HG03520 (cell line): ENCODE measurements around the gene HSPG2.

ENCODE experiments used
- ATAC-seq: cut with Tn5 transposase; IDR thresholded peaks from one replicate; pipeline ENCODE4 v1.9.1; 2021; ENCODE audit warnings: mild to moderate bottlenecking, moderate library complexity; ENCODE audit not compliant: unreplicated experiment

HSPG2 gene

DNA sequence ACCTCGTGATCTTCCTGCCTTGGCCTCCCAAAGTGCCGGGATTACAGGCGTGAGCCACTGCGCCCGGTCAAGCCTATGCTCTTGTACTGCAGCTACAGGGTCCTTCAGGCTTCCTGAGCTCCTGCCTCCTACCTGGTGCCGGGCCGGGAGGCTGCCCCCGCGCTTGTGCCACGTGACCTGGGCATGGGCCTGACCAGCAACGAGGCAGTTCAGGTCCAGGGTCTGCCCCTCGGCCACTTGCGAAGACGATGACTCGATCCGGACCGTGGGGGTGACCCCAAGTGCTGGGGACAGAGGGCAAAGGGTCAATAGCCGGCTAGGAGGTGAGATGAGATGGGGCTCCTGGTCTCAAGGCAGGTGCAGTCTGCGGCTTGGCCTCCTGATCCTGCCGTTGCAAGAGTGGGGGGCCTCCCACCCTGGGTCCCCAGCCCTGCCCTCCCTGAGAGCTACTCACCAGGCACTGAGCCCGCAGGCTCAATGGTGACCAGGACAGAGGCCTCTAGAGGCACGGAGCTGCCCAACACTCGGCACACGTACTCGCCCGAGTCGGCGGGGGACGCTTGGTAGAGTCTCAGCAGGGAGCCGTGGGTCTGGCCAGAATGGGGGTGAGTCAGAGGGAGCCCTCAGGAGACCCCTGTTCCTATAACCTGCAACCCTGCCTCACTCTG, 87.1 kb downstream of the HSPG2 start:
- ATAC-seq = no peak

DNA sequence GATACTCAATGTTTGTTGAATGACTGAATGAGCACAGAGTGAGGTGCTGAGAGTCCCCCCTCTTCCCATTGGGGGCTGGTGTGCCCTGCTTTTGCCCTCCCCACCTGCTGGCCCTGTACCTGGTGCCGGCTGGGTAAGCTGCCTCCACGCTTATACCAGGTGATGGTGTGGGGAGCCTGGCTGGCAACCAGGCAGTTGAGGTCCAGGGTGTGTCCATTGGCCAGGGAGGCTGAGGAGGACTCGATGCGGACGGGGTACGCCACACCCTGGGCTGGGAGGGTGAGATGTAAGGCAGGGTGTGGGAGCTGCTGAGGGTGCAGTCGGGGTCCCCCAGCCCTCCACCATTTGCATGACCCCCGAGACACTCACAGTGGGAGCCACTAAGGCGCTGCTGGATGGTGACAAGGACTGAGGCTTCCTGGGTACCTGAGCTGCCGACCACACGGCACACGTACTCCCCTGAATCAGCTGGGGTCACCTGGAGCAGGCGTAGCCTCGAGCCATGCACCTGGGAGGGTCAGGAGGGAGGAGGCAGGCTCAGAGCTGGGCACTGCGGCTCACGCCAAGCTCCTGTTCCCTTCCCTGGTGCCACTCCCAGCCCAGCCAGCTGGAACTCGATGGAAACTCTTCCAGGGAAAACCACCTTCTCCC, 88.5 kb downstream of the HSPG2 start:
- ATAC-seq = no peak

DNA sequence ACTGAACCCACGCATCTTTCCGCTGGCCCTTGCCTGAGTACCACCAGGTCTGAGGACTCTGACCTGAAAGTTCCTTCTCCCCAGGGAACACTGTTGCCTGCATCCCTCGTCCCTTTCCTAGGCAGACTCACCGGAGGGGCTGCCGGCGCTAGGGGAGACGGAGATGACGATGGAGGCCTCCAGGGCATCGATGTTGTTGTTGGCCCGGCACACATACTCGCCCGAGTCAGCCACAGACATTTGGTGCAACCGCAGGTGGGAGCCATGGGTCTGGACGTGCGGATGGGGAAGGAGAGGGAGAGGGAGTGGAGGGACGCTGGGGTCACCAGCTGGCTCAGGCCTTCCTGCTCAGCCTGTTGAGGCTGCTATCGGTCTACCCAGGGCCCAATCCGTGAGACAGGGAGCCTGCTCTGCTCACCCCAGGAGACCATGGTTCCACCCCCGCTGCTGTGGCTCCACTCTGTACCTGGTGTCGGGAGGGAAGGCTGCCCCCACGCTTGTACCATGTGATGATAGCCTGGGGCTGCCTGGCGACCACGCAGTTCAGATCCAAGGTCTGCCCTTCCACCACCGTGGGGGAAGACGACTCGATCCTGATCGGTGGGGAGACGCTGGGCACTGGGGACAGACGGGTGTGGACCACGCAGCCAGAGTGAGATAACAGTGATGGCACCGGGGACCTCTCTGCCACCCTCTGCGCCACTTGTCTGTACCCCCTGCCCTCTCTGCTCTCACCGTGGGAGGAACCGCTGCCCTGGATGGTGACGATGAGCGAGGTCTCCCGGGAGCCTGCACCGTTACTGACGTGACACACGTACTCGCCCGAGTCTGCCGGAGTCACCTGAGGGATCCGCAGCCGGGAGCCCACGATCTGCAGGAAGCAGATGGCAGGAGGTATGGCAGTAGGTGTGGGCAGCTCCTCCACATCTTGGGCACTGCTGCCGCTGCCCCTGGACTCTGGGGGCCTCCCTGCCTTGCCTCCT, 89.6 kb downstream of the HSPG2 start:
- no peak for ATAC-seq

DNA sequence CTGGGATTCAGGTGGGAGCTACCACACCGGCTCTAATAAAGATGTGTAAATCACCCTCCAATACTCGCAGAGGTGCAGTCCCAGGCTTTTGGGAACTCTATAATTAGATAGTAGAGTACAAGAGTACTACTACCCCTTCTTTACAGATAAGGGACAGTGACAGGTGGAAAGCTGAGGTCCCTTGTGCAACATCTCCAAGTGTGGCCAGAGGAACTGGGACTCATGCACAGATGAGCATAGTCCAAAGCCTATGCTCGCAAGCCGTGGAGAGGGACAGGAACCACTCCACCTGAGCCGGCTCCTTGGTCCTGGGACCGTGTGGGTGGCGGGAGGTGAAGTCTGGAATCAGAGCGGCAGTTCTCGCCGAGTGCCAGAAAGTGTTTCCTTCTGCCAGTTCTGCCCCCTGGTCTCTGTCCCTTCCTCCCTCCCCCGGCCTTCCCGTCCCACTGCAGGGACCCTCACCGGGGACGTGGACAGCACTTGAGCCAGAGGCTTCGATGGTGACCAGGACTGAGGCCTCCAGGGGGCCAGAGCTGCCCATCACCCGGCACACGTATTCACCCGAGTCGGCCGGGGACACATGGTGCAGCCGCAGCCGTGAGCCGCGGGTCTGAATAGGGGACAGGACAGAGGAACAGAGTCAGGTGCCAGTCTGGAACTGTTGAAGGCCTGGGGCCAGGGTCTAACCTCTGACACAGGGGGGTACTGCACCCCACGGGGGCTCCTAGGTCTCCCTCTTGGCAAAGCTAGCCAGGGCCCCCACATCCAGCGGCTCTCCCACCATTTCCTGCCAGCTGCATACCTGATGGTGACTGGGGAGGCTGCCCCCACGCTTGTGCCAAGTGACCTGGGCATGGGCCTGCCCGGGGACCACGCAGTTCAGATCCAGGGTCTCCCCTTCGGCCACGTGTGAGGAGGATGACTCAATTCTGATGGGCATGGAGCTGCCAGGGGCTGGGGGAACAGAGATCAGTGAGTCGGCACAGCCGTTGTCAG, 91.2 kb downstream of the HSPG2 start:
- ATAC-seq = no peak

DNA sequence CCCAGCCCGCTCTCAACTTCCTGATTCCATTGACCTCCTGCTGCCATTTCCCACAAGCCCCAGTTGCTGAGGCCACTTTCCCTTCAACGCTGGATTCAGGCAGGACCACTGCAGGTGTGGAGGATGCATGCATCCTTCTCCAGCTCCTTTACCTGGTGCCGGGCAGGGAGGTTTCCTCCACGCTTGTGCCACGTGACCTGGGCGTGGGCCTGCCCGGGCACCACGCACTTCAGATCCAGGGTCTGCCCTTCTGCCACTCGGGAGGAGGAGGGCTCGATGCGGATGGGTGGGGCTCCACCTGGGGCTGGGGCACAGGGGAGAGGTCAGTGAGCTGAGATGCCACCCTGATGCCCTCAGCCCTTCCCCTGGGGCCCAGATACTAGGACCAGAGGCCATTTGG, 93.1 kb downstream of the HSPG2 start:
- ATAC-seq = no peak

DNA sequence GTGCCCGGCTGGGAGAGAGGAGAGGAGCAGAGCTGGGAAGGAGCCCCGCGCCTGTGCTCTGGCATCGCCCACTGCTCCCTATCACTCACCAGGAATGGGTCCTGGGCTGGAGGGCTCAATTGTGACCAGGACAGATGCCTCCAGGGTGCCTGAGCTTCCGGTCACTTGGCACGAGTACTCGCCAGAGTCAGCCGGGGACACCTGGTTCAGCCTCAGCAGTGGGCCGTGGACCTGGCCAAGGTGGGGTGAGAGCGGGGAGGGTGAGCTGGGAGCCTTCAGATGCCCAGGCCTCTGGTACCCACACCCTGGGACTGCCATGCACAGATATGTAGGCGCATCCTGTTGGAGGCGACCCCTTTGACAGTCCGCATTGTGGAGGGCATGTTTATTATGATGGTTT, 93.9 kb downstream of the HSPG2 start:
- no peak for ATAC-seq

DNA sequence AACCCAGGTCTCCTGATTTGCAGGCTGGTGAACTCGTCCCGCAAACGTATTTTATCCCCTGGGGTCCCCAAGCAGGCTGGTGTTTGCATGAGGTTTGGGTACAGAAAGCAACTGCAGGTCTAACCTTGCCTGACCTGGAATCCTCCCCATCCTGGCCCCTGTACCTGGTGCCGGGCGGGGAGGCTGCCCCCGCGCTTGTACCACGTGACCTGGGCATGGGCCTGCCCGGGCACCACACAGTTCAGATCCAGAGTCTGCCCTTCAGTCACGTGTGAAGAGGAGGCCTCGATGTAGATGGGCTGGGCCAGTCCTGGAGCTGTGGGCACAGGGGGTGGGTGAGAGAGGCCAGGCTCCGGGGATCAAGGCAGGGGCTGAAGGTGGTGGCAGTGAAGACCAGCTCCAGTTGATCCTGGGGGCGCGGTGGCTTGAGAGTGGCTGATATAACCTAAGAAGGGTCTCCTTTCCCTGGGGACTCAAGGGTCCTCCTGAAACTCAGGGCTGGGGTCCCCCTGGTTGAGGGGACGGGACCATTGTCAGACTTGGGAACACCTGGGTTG, 94.4 kb downstream of the HSPG2 start:
- no peak for ATAC-seq

DNA sequence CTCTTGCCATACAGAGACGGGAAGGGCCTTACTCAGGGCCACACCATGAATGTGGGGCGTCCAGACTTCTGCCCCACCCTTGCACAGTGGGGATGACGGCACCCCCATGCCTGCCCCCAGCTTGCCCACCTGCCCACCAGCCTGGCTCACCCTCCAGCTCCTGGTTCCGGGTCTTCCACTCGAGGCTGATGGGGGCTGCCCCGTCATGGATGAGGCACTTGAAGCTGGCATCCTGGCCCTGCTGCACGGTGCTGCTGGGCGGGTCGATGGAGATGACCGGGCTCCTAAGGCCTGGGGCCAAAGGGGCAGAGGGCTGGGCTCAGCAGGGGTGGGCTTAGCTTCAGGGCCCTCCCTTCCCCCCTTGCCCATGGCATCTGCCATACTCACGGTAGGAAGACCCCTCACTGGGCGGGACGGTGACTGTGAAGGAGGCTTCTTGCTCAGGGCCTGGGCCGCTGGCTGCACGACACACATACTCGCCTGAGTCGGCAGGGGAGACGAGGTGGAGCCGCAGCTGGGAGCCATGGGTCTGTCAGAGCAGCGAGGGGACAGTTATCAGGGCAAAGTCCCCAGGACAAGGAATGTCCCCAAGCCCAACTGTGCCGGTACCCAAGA, 95.2 kb downstream of the HSPG2 start:
- ATAC-seq = no peak

DNA sequence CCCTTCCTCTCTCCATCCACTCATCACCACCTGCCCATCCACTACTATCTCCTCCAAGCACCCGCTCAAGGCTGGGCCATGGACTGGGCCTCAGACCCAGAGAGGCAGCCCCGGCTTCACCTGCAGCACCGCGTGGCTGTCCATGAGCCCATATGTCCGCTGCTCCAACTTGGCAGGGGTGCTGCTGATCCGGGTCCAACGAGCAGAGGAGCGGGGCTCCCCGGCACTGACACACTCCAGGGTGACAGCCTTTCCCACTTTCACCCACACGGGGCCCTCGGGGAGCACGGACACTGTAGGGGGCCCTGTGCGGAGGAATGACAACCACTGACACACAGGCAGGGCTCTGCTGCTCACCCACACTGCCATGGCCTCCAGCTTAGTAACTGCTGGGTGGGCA, 96.1 kb downstream of the HSPG2 start:
- ATAC-seq = no peak

DNA sequence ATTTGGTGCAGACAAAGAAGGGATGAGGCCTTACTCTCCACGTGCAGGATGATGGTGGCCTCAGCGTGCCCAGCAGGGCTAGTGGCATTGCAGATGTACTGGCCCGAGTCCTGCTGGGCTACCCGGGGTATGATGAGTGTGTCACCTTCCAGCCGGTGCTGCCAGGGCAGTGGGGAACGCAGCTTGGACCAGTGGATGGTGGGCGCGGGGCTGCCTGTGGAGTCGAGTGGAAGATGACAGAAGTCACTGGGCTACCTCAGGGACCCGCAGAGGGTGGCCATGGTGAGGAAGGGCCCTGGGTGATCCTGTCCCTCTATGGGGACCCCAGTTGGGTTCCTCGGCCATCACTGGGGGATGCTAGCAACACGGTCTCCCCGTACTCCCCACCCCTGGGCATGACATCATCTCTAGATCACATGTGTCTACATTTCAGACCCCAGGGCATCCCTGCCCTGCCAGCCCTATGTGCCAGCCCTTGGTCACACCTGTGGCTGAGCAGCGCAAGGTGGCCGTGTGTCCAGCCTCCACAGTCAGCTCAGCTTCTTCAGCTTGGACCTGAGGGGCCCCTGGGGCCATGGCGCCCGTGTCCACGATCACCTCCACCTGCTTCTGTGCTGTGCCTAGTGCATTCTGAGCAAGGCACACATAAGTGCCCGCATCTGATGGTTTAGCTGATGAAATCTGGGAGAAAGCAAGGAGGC, 97.6 kb downstream of the HSPG2 start:
- no peak for ATAC-seq

DNA sequence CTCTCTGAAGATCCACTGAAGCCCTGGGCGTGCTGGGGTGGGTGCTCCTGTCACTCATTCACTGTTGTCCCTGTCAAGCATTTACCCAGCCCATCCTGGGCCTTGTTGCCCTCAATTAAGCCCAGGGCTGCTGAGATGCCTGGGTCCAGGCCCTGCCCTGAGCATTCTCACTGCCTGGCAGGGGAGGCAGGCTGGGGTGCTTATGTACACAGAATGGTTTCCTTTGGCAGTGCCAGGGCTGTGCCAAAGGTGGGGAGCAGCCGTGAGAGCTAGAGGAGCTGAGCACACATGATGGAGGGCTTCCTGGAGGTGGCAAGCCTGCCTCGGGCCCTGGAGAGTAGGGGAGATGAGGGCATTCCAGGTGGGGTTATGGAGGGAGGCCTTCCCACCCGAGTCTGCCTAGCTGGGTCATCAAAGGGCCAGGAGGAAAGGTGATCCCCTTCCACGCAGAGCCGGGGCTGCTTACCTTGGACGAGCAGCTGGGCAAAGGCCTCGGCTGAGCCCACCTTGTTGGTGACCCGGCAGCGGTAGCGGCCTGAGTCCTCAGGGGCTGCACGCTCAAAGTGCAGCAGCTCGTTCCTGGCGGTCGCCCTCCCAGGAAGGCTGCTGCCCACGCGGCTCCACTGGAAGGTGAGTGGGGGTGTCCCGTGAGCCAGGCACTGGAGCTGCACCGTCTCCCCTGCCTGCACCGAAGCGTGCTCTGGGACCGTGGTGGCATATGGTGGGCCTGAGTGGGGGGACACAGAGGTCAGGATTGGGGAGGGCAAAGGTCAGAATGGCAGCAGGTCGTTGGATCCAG, 98.6 kb downstream of the HSPG2 start:
- ATAC-seq = no peak

DNA sequence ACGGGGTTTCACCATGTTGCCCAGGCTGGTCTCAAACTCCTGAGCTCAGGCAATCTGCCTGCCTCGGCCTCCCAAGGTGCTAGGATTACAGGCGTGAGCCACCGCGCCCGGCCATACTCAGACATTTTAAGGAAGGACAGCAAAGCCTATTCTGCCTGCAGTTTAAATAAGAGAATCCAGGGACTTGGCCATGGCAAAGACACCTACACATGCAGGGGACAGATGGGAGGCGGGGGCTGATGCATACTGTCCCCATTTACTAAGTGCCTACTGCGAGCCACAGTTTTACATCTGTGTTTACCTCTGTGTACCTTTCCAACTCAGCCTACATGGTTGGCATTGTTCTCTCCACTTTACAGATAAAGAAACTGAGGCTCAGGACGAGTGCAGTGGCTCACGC, 99.6 kb downstream of the HSPG2 start:
- ATAC-seq = no peak

DNA sequence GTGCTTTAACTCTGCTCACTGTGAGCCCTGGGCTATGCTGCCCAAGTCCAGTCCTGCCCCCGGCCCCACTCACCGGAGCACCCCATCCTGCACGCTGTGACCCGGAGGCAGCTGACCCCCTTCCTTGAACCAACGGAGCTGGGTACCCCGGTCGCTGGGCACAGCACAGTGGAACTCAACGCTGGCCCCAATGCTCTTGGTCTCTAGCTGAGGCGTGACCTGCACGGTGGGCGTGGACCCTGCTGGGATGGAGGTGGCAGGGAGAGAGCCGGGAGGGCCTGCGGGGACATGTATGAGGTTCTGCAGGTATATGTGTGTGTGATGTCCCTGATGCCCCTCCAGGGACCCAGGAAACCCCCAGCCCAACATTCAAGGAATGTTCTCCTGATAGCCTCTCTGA, 100.4 kb downstream of the HSPG2 start:
- ATAC-seq = no peak

DNA sequence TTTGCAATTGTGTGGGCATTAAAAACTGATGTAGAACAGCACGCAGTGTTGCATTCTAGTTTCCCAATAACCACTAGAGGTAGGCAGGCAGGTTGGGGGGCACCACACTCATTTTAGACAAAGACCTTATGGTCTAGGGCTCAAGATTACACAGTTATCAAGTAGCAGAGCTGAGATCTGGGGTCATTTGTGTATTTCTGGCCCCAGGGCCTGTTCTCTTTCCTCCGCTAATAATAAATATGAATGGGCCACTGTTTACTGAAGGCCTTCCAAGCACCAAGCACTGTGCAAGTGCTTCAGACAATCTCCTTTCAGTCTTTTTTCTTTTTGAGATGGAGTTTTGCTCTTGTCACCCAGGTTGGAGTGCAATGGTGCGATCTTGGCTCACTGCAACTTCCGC, 101.1 kb downstream of the HSPG2 start:
- no peak for ATAC-seq

DNA sequence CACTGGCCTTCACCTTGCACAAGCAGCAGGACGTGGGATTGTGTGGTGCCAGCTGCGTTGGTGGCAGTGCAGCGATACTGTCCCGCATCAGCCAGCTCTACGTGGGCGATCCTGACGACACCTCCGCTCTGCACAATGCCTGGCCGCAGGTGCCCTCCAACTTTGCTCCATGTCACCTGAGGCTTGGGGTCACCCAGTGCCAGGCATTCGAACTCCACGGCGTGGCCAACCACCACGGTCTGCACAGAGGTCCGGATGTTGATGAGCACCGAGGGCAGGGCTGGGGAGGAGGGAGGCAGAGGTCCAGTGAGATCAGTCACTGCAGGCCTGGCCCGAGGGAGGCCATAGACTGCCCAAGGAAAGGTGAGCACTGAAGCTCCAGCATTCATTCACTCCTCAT, 102.4 kb downstream of the HSPG2 start:
- ATAC-seq = no peak

DNA sequence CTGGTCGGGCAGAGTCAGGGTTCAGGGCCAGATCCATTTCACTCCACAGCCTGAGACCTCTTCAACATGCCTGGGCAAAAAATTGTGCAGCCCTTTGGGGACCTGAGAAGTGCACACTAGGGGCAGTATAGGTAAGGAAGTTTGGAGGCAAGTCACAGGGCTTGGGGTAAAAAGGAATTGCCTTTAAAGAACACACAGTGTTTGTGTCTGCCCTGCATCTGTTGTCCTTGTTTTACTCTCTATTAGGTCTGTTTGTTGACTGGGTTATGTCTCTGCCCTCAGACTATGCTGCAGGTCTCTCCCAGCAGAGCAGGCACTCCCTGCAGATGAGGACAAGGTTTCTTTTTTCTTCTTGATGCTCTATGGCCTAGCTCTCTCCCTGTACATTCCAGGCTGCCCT, 103.0 kb downstream of the HSPG2 start:
- no peak for ATAC-seq

DNA sequence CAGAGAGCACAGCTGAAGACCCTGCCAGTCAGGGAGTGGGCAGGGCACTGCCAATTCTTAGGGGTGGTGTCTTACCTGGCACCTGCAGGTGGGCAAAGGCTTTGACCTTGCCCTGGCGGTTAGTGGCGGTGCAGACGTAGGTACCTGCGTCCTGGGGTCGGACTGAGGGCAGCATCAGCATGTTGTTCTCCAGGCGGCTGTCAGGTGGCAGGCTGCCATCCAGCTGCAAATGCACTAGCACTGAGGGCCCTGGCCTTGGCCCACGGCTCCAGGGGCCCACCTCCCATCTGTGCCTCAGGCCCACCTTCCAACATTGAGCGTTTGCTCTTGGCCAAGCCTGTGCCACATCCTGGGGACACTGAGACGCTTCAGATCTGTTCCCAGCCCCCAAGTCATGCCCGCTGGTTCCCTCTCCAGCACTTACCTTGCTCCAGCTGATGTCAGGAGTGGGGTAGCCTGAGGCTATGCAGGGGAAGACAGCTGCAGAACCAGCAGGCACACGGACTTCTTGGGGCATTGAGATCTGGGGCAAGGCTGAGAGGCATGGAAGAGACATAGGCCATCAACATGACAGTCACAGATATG, 103.6 kb downstream of the HSPG2 start:
- ATAC-seq = no peak

DNA sequence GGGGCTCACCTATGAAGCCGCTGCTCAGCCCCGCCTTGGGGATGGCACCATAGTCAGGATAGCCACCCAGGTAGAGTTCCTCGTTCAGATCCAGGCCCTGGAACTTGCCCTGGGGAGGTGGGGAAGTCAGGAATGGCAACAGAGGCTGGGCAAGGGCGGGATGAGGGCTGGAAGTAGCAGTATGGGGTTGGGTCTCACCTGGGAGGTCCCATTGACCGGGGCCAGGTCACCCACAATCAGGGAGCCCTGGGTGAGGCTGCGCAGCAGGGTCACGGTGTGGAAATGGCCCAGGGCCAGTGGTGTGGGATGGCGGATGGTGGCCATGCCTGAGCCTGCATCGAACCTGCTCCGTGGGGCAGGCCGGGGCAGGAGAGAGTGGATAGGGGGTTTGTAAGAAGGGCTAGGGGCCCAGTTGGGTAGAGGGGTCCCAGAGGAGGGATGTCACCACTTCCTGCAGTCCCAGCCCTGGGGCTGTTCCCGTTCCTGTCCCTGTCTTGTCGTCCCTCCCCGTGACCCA, 105.6 kb downstream of the HSPG2 start:
- ATAC-seq = no peak
